Panc1 (cell line): ENCODE data around the gene SHISAL2A.

Experiments used
- POLR2AphosphoS5 ChIP-seq: IDR thresholded peaks from 2 replicates; pipeline ENCODE4 v1.6.1; 2012; ENCODE audit warnings: mild to moderate bottlenecking, low read depth, low read length, moderate library complexity
- TCF7L2 ChIP-seq: IDR thresholded peaks from 2 replicates; pipeline ENCODE4 v1.6.1; 2011; ENCODE audit warnings: mild to moderate bottlenecking, low read depth, low read length, inconsistent platforms
- TF ChIP-seq, protein P1 (sequence below): fragments of 450-650 bp; IDR thresholded peaks from 2 replicates; pipeline ENCODE4 v1.5.1; 2017; ENCODE audit warnings: mild to moderate bottlenecking
- TF ChIP-seq, protein P2 (sequence below), 2 experiments: IDR thresholded peaks; 2 replicates each; pipeline ENCODE4 v1.6.1; 2011 to 2012; ENCODE audit warnings: low read depth in 2 of 2, control low read depth in 1 of 2, low read length in 1 of 2, mild to moderate bottlenecking in 1 of 2, moderate library complexity in 1 of 2; ENCODE audit not compliant: insufficient read depth in 1 of 2

DNA sequence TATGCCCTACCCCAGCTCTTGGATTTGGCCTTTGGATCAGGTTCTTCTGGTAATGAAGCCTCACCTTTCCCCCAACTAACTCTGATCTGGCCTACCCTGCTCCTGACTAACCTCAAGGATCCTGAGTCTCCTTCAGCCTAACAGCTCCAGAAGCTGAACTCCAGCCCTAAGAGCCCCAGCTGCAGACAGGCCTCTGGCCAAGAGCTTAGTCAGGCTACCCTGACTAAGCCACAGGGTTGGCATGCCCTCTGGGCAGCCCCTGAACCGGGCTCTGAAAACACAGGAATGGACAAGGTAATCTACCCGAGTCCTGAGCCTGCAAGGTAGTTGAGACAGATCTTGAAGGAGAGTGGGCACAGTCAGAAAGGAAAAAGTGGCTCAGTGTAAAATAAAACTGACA lies 35.7 kb downstream of the SHISAL2A start:
- TF ChIP-seq POLR2AphosphoS5, result no peak
- TF ChIP-seq TCF7L2, result no peak
- TF ChIP-seq, protein P1, sequence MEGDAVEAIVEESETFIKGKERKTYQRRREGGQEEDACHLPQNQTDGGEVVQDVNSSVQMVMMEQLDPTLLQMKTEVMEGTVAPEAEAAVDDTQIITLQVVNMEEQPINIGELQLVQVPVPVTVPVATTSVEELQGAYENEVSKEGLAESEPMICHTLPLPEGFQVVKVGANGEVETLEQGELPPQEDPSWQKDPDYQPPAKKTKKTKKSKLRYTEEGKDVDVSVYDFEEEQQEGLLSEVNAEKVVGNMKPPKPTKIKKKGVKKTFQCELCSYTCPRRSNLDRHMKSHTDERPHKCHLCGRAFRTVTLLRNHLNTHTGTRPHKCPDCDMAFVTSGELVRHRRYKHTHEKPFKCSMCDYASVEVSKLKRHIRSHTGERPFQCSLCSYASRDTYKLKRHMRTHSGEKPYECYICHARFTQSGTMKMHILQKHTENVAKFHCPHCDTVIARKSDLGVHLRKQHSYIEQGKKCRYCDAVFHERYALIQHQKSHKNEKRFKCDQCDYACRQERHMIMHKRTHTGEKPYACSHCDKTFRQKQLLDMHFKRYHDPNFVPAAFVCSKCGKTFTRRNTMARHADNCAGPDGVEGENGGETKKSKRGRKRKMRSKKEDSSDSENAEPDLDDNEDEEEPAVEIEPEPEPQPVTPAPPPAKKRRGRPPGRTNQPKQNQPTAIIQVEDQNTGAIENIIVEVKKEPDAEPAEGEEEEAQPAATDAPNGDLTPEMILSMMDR, result no peak
- TF ChIP-seq, protein P2, sequence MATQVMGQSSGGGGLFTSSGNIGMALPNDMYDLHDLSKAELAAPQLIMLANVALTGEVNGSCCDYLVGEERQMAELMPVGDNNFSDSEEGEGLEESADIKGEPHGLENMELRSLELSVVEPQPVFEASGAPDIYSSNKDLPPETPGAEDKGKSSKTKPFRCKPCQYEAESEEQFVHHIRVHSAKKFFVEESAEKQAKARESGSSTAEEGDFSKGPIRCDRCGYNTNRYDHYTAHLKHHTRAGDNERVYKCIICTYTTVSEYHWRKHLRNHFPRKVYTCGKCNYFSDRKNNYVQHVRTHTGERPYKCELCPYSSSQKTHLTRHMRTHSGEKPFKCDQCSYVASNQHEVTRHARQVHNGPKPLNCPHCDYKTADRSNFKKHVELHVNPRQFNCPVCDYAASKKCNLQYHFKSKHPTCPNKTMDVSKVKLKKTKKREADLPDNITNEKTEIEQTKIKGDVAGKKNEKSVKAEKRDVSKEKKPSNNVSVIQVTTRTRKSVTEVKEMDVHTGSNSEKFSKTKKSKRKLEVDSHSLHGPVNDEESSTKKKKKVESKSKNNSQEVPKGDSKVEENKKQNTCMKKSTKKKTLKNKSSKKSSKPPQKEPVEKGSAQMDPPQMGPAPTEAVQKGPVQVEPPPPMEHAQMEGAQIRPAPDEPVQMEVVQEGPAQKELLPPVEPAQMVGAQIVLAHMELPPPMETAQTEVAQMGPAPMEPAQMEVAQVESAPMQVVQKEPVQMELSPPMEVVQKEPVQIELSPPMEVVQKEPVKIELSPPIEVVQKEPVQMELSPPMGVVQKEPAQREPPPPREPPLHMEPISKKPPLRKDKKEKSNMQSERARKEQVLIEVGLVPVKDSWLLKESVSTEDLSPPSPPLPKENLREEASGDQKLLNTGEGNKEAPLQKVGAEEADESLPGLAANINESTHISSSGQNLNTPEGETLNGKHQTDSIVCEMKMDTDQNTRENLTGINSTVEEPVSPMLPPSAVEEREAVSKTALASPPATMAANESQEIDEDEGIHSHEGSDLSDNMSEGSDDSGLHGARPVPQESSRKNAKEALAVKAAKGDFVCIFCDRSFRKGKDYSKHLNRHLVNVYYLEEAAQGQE (IDR thresholded peaks at IDR 0.05; ENCODE audit: insufficient read depth in 1 of 2, low read depth in 2 of 2, low read length in 1 of 2), result no peak
